ENCODE data around the gene CBX3. TPM values are rescaled to one million over a fixed set of nuclear protein-coding genes. Genes with fewer than 3 reads are reported as not detected.
"Not testable (repeated sequence)": the region's sequence is repeated elsewhere in the genome, so short reads cannot be mapped to it uniquely, and the experiment has no call there.

CBX3 gene
- total RNA-seq, 3 donors from 2014 or later = 246 to 278 (median 267) TPM

GRCh38 chr7:26180792-26181198, 20.8 kb upstream of the CBX3 start:
- ATAC-seq (no peak), DNase-seq (no peak)
- H3K36me3 Mint-ChIP-seq (ENCODE audit: insufficient read depth) = peaks cover 30% of the 10 kb centered on the region
- no peaks in the 10 kb centered on the region for H3K9me3 Mint-ChIP-seq
- no peaks in the 10 kb centered on the region for H3K27me3 Mint-ChIP-seq (ENCODE audit: low read depth)
- peaks cover 35% of the 10 kb centered on the region for H3K4me1 Mint-ChIP-seq (ENCODE audit: low read depth)
- no peak overlapping the region for H3K4me3 Mint-ChIP-seq

GRCh38 chr7:26181474-26182227, 19.9 kb upstream of the CBX3 start:
- no peak overlapping the region for H3K4me3 Mint-ChIP-seq
- ATAC-seq (no peak), DNase-seq (no peak)
- peaks cover 33% of the 10 kb centered on the region for H3K36me3 Mint-ChIP-seq (ENCODE audit: insufficient read depth)
- H3K27me3 Mint-ChIP-seq (ENCODE audit: low read depth) = no peaks in the 10 kb centered on the region
- H3K4me1 Mint-ChIP-seq (ENCODE audit: low read depth) = peaks cover 42% of the 10 kb centered on the region
- no peaks in the 10 kb centered on the region for H3K9me3 Mint-ChIP-seq

- peaks cover 48% of the 10 kb centered on the region for H3K4me1 Mint-ChIP-seq (ENCODE audit: low read depth)
- H3K9me3 Mint-ChIP-seq = no peaks in the 10 kb centered on the region
- no peak overlapping the region for H3K4me3 Mint-ChIP-seq
- DNase-seq = no peak
- H3K27me3 Mint-ChIP-seq (ENCODE audit: low read depth) = no peaks in the 10 kb centered on the region
- peaks cover 35% of the 10 kb centered on the region for H3K36me3 Mint-ChIP-seq (ENCODE audit: insufficient read depth)
- ATAC-seq = no peak
Observed at GRCh38 chr7:26182283-26182682, 19.3 kb upstream of the CBX3 start.

GRCh38 chr7:26182706-26183105, 18.8 kb upstream of the CBX3 start:
- no peaks in the 10 kb centered on the region for H3K9me3 Mint-ChIP-seq
- ATAC-seq (no peak), DNase-seq (no peak)
- H3K4me1 Mint-ChIP-seq (ENCODE audit: low read depth) = peaks cover 52% of the 10 kb centered on the region
- H3K27me3 Mint-ChIP-seq (ENCODE audit: low read depth) = no peaks in the 10 kb centered on the region
- no peak overlapping the region for H3K4me3 Mint-ChIP-seq
- peaks cover 36% of the 10 kb centered on the region for H3K36me3 Mint-ChIP-seq (ENCODE audit: insufficient read depth)

- H3K4me3 Mint-ChIP-seq = no peak overlapping the region
- H3K27me3 Mint-ChIP-seq (ENCODE audit: low read depth) = no peaks in the 10 kb centered on the region
- peaks cover 42% of the 10 kb centered on the region for H3K36me3 Mint-ChIP-seq (ENCODE audit: insufficient read depth)
- peaks cover 57% of the 10 kb centered on the region for H3K4me1 Mint-ChIP-seq (ENCODE audit: low read depth)
- H3K9me3 Mint-ChIP-seq = no peaks in the 10 kb centered on the region
- DNase-seq (no peak), ATAC-seq (no peak)
Observed at GRCh38 chr7:26183545-26184280, 17.8 kb upstream of the CBX3 start.

GRCh38 chr7:26184281-26185101, 17.1 kb upstream of the CBX3 start:
- H3K4me3 Mint-ChIP-seq; DNase-seq; H3K9me3 Mint-ChIP-seq; ATAC-seq; H3K27me3 Mint-ChIP-seq (ENCODE audit: low read depth): not testable (repeated sequence)
- Mint-ChIP-seq H3K36me3 (ENCODE audit: insufficient read depth) (peaks cover 48% of the 10 kb centered on the region), H3K4me1 (ENCODE audit: low read depth) (peaks cover 60% of the 10 kb centered on the region)

GRCh38 chr7:26185131-26185843, 16.3 kb upstream of the CBX3 start:
- ATAC-seq = peak; percentile 5 to 9
- no peak for DNase-seq
- peaks cover 55% of the 10 kb centered on the region for H3K36me3 Mint-ChIP-seq (ENCODE audit: insufficient read depth)

GRCh38 chr7:26185844-26186180, 15.7 kb upstream of the CBX3 start:
- H3K27me3 Mint-ChIP-seq (ENCODE audit: low read depth) = no peaks in the 10 kb centered on the region
- no peak overlapping the region for H3K4me3 Mint-ChIP-seq
- H3K9me3 Mint-ChIP-seq = no peaks in the 10 kb centered on the region
- peaks cover 69% of the 10 kb centered on the region for H3K4me1 Mint-ChIP-seq (ENCODE audit: low read depth)
- no peak for DNase-seq
- no peak for ATAC-seq
- H3K36me3 Mint-ChIP-seq (ENCODE audit: insufficient read depth) = peaks cover 60% of the 10 kb centered on the region

More at GRCh38 chr7:26185131-26185843, 16.3 kb upstream of the CBX3 start:
- H3K9me3 Mint-ChIP-seq = no peaks in the 10 kb centered on the region
- peaks cover 64% of the 10 kb centered on the region for H3K4me1 Mint-ChIP-seq (ENCODE audit: low read depth)
- no peaks in the 10 kb centered on the region for H3K27me3 Mint-ChIP-seq (ENCODE audit: low read depth)
- H3K4me3 Mint-ChIP-seq = no peak overlapping the region

GRCh38 chr7:26186364-26187311, 14.9 kb upstream of the CBX3 start:
- ATAC-seq = peak; percentile 11

GRCh38 chr7:26187380-26188205, 14.0 kb upstream of the CBX3 start:
- no peaks in the 10 kb centered on the region for H3K9me3 Mint-ChIP-seq
- H3K36me3 Mint-ChIP-seq (ENCODE audit: insufficient read depth) = peaks cover 68% of the 10 kb centered on the region
- DNase-seq (no peak), ATAC-seq (peak; percentile 19 to 23)
- H3K4me1 Mint-ChIP-seq (ENCODE audit: low read depth) = peaks cover 74% of the 10 kb centered on the region
- no peaks in the 10 kb centered on the region for H3K27me3 Mint-ChIP-seq (ENCODE audit: low read depth)
- no peak overlapping the region for H3K4me3 Mint-ChIP-seq

More at GRCh38 chr7:26186364-26187311, 14.9 kb upstream of the CBX3 start:
- Mint-ChIP-seq H3K4me1 (ENCODE audit: low read depth) (peaks cover 70% of the 10 kb centered on the region), H3K9me3 (no peaks in the 10 kb centered on the region), H3K4me3 (peak overlapping the region; percentile 21), H3K27me3 (ENCODE audit: low read depth) (no peaks in the 10 kb centered on the region), H3K36me3 (ENCODE audit: insufficient read depth) (peaks cover 60% of the 10 kb centered on the region)
- DNase-seq = no peak

- Mint-ChIP-seq H3K4me1 (ENCODE audit: low read depth) (peaks cover 82% of the 10 kb centered on the region), H3K27me3 (ENCODE audit: low read depth) (no peaks in the 10 kb centered on the region), H3K4me3 (peak overlapping the region; percentile 47), H3K36me3 (ENCODE audit: insufficient read depth) (peaks cover 76% of the 10 kb centered on the region), H3K9me3 (no peaks in the 10 kb centered on the region)
- DNase-seq = no peak
- peak; percentile 13 to 15 for ATAC-seq
Observed at GRCh38 chr7:26188206-26188956, 13.2 kb upstream of the CBX3 start.

- ATAC-seq = peak in 1 of 2 donors; percentile 0
- H3K36me3 Mint-ChIP-seq (ENCODE audit: insufficient read depth) = peaks cover 76% of the 10 kb centered on the region
- no peak overlapping the region for H3K4me3 Mint-ChIP-seq
- no peaks in the 10 kb centered on the region for H3K27me3 Mint-ChIP-seq (ENCODE audit: low read depth)
- no peaks in the 10 kb centered on the region for H3K9me3 Mint-ChIP-seq
- DNase-seq = no peak
- peaks cover 88% of the 10 kb centered on the region for H3K4me1 Mint-ChIP-seq (ENCODE audit: low read depth)
Observed at GRCh38 chr7:26188957-26189541, 12.5 kb upstream of the CBX3 start.
